RWPE1 (cell line): ENCODE data around the gene CLIC3.

ENCODE experiments used
- CTCF ChIA-PET: fragments of 350-600 bp; sonication (Branson Sonifier 250); formaldehyde crosslinking; extraction: SDS; loops from one replicate; lab custom pipeline; 2021; lab: Yijun Ruan, JAX
- POLR2A ChIA-PET: fragments of 400-600 bp; formaldehyde crosslinking; extraction: SDS; loops from one replicate; lab custom pipeline; 2020; ENCODE audit warnings: antibody characterized with exemption; ENCODE audit not compliant: low non-redundant PET; lab: Yijun Ruan, JAX
- DNase-seq: peaks from one replicate; pipeline ENCODE4 v3.0.0; 2012; ENCODE audit warnings: low spot score
- H3K27ac ChIP-seq: fragments of 450-650 bp; 2 replicates; pipeline ENCODE4 v1.5.1; 2017
- CTCF ChIP-seq: fragments of 450-650 bp; conservative IDR thresholded peaks from 2 replicates; pipeline ENCODE4 v1.5.1; 2017; ENCODE audit warnings: low read depth, mild to moderate bottlenecking

The CLIC3 gene

GRCh38 chr9:137031904-137032640 is 35.7 kb upstream of the CLIC3 start, which contains the start of gene FUT7:
FUT7 (minus strand) TSS chr9:137032088; CDS start chr9:137031991, 97 bp downstream.
- H3K27ac ChIP-seq = peak within 1 kb of the TSS; percentile 25
- TF ChIP-seq CTCF = no peak
- CTCF ChIA-PET = interaction anchor here (0.7 kb wide), 1 partner anchor 655 kb away, joined by 3 read pairs; no protein-coding TSS in a partner anchor
- POLR2A ChIA-PET = no interaction called here
- no peak for DNase-seq

DNA sequence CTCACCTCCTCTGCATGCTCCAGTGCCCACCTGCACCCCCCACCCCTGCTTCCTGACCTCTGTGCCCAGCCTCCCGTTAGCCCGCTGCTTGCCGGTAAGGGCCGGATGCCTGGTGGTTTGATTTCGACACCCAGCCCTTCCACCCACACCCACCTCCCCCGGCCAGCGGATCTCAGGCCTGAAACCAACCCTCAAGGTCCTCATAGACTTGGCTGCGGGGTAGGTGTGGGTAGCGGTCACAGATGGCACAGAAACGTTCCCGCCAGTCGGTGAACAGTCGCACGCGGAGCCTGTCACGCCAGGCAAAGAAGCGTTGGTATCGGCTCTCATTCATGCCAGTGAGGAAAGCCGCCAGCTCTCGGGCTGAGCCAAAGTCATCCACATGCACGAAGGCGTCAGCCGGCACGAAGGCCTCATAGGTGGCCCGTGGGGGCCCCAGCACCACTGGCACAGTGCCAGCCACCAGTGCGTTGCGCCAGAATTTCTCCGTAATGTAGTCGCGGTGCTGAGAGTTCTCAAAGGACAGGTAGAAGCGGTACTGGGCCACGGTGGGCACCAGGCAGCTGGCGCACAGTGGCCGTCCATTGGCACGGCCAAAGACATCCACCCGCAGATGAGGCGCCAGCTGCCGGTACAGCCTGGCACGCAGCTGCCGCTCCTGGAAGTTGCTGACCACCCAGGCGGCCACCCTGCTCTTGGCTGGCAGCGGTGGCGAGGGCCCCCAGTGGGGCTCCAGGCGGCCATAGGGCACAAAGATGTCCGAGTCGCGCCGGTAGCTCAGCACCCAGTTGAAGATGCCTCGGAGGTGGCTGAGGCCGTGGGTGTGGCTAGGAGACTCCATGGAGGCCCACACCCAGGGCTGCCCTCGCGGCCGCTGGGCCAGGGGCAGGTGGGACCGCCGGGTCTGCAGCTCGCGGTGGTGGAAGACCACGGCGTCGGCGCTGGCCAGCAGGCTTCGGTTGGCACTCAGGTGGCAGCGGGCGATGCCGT is 34.5 kb upstream of the CLIC3 start:
- ChIA-PET POLR2A (no interaction called here), CTCF (interaction anchor here (0.6 to 3.1 kb wide), 18 partner anchors 9 to 273 kb away, joined by 3 to 26 read pairs (median 6); partner anchors contain the start of genes AJM1, LCN8, NPDC1 and RNF224)
- 0 out of 2 replicates have a peak overlapping the region, but pooled peaks have one; percentile 81 for H3K27ac ChIP-seq
- TF ChIP-seq CTCF = no peak
- no peak for DNase-seq

- POLR2A ChIA-PET = no interaction called here
- CTCF ChIA-PET = interaction anchor here (0.5 to 3.2 kb wide), 44 partner anchors 10 to 272 kb away, joined by 3 to 26 read pairs (median 4); partner anchors contain the start of genes AJM1, CLIC3, LCN8 and NPDC1
- no peak for DNase-seq
- H3K27ac ChIP-seq = peak overlapping the region; percentile 81
- TF ChIP-seq CTCF = no peak
Observed at GRCh38 chr9:137030006-137030405, 33.6 kb upstream of the CLIC3 start.

DNA sequence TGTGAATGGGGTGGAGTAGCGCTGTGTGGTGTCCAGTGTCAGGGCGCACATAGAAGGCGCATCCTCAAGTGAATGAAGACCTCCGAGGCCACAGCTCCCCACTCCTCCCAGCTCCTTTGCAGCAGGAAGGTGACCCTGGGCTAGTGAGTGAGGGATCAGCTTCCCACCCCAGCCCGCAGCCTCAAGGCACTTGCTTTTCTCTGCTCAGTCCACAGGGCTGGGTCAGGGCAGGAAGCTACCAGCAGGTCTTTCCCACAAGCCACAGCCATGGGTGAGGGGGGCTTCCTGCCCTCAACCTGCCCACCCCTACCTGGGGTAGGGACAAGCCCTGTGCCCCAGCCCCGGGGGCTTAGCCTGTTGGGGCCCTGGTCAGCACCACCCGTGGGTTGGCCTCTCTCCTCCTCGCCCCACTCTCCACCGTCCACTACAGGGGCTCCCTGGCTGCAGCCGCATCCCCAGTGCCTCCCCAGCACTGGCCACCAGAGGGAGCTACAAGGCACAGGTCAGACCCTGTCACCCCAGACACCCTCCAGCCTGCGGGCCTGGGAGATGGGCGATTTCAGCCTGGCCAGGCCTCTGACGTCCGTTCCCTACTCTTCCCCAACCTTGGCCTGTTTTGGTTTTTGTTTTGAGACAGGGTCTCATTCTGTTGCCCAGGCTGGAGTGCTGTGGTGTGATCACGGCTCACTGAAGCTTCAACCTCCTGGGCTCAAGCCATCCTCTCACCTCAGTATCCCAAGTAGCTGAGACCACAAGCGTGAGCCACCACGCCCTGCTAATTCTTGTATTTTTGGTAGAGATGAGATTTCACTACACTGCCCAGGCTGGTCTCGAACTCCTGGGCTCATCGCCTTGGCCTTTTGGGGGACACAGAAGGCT is 32.9 kb upstream of the CLIC3 start:
- DNase-seq = peak; percentile 78
- CTCF ChIA-PET = interaction anchor here (0.5 to 4.7 kb wide), 62 partner anchors 7 to 620 kb away, joined by 3 to 44 read pairs (median 4); partner anchors contain the start of genes AJM1, CLIC3, ENTPD8 and FBXW5
- POLR2A ChIA-PET = interaction anchor here (0.5 kb wide), 2 partner anchors 9 to 145 kb away, joined by 3 read pairs; no protein-coding TSS in a partner anchor
- peak overlapping the region; percentile 81 for H3K27ac ChIP-seq
- TF ChIP-seq CTCF = peak; percentile 99

GRCh38 chr9:137028263-137029057 is 32.1 kb upstream of the CLIC3 start:
- ChIA-PET POLR2A (interaction anchor here (0.5 kb wide), 2 partner anchors 9 to 144 kb away, joined by 3 read pairs; no protein-coding TSS in a partner anchor), CTCF (interaction anchor here (0.6 to 4.7 kb wide), 44 partner anchors 8 to 619 kb away, joined by 3 to 44 read pairs (median 4); partner anchors contain the start of genes CLIC3, ENTPD8, FBXW5 and NELFB)
- no peak for DNase-seq
- H3K27ac ChIP-seq = peak overlapping the region; percentile 81
- peak; percentile 75 for TF ChIP-seq CTCF
